IPS-11a (cell line): ENCODE data around the gene FSIP1.

Experiments used
- H3K4me3 ChIP-seq: one replicate; pipeline ENCODE4 v1.5.1; 2013; ENCODE audit warnings: low read depth, low read length, control low read depth

The FSIP1 gene

GRCh38 chr15:39721893-39722292 is 60.7 kb downstream of the FSIP1 start:
- no peak overlapping the region for H3K4me3 ChIP-seq

GRCh38 chr15:39720621-39721611 is 61.7 kb downstream of the FSIP1 start:
- no peak overlapping the region for H3K4me3 ChIP-seq

- H3K4me3 ChIP-seq = no peak overlapping the region
Measured at GRCh38 chr15:39720081-39720480, 62.6 kb downstream of the FSIP1 start.

GRCh38 chr15:39719109-39719508 is 63.5 kb downstream of the FSIP1 start:
- H3K4me3 ChIP-seq = no peak overlapping the region

- H3K4me3 ChIP-seq = no peak overlapping the region
Measured at GRCh38 chr15:39717134-39717533, 65.5 kb downstream of the FSIP1 start.

- no peak overlapping the region for H3K4me3 ChIP-seq
Measured at GRCh38 chr15:39714251-39714650, 68.4 kb downstream of the FSIP1 start.

GRCh38 chr15:39713846-39714245 is 68.8 kb downstream of the FSIP1 start:
- H3K4me3 ChIP-seq = no peak overlapping the region

GRCh38 chr15:39710681-39711080 is 72.0 kb downstream of the FSIP1 start:
- H3K4me3 ChIP-seq = no peak overlapping the region

GRCh38 chr15:39709941-39710340 is 72.7 kb downstream of the FSIP1 start:
- no peak overlapping the region for H3K4me3 ChIP-seq

GRCh38 chr15:39706206-39706605 is 76.4 kb downstream of the FSIP1 start:
- H3K4me3 ChIP-seq = no peak overlapping the region

- no peak overlapping the region for H3K4me3 ChIP-seq
Measured at GRCh38 chr15:39704689-39705088, 78.0 kb downstream of the FSIP1 start.

GRCh38 chr15:39704235-39704634 is 78.4 kb downstream of the FSIP1 start:
- H3K4me3 ChIP-seq = no peak overlapping the region

- H3K4me3 ChIP-seq = no peak overlapping the region
Measured at GRCh38 chr15:39701988-39702387, 80.7 kb downstream of the FSIP1 start.

GRCh38 chr15:39700375-39700700 is 82.3 kb downstream of the FSIP1 start:
- H3K4me3 ChIP-seq = no peak overlapping the region

- no peak overlapping the region for H3K4me3 ChIP-seq
Measured at GRCh38 chr15:39699516-39700374, 82.9 kb downstream of the FSIP1 start.

GRCh38 chr15:39698444-39699390 is 83.9 kb downstream of the FSIP1 start:
- no peak overlapping the region for H3K4me3 ChIP-seq

GRCh38 chr15:39697509-39697908 is 85.1 kb downstream of the FSIP1 start:
- H3K4me3 ChIP-seq = no peak overlapping the region

GRCh38 chr15:39695793-39696192 is 86.8 kb downstream of the FSIP1 start:
- H3K4me3 ChIP-seq = no peak overlapping the region

- no peak overlapping the region for H3K4me3 ChIP-seq
Measured at GRCh38 chr15:39692356-39693327, 90.0 kb downstream of the FSIP1 start.
